IPS-11a (cell line): ENCODE measurements around the gene AGPS.
"Not testable (repeated sequence)": the region's sequence is repeated elsewhere in the genome, so short reads cannot be mapped to it uniquely, and the experiment has no call there.

ENCODE experiments used
- H3K4me3 ChIP-seq: one replicate; pipeline ENCODE4 v1.5.1; 2013; ENCODE audit warnings: low read depth, low read length, control low read depth

AGPS gene

DNA sequence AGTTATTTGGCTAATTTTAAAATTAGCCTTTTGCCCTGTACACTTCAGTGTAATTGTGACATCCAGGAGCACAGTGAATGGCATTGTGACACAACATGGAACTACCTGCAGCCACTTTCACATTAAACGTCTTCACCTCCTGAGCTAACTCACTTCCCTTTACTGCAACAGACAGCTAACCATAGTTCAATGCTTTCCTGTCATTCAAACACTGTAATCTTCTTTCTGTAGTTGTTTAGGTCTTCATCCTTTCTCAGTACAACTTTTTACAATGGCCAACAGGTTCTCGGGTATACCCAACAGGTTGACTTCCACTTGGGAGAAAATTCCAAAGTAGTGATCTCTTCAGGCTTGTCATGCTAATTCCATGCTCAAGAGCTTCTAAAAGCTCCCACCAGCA is 8.6 kb upstream of the AGPS start:
- H3K4me3 ChIP-seq: no peak overlapping the region

DNA sequence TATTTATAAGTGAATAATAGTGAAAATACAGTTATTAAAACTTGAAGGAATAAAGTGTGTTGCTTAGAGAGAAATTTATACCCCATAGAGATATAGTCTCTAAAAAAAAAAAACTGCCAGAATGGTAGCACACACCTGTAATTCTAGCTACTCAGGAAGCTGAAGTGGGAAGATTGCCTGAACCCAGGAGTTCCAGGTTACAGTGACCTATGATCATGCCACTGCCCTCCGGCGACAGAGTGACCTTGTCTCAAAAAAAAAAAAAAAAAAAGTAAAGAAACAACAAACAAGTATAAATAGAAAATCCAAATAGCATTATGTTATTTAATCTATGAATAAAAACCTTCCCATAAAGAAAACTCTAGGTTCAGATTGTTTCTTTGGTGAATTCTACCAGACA is 7.4 kb upstream of the AGPS start:
- H3K4me3 ChIP-seq: no peak overlapping the region

DNA sequence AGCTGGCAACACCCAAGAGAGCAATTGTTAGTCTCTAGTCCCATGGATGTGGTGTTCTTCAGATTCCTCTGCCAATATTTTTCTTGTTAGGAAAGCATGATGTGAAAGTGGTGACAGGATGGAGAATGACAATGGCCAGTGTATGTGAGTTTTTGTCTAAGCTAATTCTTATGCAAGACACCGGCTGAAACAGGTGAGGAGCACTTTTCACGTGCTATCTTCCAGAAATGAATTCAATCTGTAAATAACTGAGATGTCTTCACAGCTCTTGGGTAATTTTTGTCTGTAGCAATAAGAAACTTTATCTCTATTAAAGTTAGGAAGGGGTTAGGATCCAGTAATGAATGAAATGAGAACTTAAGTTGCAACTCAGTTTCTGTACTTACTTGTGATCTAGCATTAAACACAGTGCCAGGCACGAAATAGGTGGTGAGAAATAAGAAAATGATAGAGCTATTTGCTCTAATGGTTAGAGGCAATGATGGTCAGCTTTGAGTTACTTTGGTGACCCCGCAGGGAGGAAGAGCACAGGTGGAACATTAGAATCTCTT is 676 bp upstream of the AGPS start:
- H3K4me3 ChIP-seq: peak overlapping the region; percentile 98

DNA sequence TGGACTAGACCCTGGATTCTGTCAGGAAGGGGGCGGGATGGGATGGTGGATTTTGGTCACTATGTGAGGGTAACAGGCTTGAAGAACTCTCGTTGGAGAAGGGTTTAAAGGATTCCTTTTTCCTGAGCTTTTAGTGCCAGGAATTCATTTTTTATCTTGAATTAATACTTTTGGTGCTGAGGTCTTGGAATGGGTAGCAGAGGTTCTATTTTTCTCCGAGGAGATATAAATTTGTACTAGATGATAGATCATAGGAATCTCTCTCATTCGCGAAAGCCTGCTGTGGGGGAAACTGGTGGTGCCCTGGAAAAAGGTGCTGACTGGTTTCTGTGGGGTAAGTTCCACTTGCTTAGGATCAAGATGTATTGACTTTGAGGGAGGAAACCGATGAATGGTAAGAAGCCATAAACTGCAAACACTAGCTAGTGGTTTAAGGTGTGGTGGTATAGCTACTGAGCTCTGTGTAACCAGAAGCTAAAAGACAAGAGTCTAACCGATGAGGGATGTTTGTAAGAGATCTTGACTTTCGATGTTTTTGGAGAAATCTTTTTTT is 706 bp downstream of the AGPS start:
- peak overlapping the region; percentile 98 for H3K4me3 ChIP-seq

DNA sequence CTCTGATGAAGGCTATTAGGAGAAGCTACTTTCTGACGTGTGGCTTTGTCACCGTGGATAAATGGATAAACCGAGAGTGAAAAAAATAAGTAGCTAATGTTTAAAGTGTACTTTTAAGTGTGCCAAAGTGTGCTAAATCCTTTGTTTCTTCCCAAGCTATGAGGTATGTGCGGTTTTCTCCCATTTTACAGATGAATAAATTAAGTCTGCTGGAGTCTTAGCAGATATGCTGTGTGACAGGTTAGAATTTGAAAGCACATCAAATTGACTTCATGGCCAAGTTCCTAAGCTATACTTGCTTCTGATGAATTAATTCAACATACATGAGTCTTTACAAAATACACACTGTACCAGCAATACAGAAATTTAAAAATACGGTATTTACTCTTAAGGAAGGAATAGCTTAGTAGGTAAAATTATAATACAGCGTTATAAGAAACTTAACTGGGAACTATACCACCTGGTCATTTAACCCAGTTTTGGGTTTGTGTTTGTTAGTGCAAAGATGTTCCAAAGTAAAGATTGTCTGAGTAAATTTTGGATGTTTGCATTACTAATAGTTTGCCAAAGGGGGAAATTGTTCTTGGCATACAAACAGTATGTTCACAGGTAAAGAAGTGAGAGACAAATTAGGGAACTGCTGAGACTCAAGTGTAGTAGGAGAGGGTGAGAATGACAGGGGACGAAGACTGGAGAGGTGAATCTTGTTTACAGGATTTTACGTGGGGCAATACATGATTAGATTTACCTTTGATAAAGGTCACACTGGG is 1.4 kb downstream of the AGPS start:
- no peak overlapping the region for H3K4me3 ChIP-seq

DNA sequence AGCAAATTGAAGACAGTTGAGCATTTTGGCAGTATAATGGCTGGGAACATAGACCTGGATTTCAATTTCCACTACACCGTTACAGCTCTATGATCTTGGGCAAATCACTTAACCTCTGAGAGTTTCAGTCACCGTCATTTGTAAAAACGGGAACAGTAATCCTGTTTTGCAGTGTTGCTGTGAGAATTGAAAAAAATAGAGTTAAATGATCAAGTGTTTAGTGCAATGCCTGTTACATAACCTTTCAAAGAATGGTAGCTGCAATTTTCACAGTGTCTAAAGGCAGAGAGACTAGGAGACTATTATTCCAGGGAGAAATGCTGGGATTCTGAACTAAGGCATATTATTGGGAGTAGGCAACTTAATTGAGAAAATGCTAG is 2.0 kb downstream of the AGPS start:
- no peak overlapping the region for H3K4me3 ChIP-seq

DNA sequence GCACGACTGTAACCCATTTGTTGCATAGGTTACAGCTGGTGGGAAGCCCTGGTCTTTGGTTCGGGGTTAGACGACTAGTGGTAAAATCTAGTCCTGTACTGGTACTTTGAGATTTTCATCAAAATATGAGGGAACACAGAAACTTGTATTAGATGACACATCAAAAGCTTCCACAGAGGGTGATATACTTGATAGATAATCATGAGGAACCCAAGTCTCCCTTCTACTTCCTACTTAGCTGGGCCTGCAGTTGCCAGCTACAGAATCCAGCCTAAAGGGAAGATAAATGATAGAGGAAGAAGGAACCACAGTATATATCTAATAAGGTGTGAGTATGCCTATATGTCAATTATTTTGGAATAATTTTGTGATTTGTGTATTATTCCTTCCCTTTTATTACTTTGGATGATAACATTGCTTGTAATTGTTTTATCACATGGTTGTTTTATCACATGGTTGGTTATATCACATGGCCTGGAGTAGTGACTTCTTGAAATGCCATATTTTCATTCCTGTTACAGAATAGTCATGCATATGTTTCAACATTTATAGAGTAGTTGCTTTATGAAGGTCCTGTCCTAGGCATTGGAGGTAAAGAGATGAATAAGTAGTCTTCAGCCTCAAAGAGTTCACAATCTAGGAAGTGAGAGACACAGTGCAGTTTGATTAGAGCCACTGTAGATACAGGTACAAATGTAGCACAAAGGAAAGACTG is 2.9 kb downstream of the AGPS start:
- no peak overlapping the region for H3K4me3 ChIP-seq

DNA sequence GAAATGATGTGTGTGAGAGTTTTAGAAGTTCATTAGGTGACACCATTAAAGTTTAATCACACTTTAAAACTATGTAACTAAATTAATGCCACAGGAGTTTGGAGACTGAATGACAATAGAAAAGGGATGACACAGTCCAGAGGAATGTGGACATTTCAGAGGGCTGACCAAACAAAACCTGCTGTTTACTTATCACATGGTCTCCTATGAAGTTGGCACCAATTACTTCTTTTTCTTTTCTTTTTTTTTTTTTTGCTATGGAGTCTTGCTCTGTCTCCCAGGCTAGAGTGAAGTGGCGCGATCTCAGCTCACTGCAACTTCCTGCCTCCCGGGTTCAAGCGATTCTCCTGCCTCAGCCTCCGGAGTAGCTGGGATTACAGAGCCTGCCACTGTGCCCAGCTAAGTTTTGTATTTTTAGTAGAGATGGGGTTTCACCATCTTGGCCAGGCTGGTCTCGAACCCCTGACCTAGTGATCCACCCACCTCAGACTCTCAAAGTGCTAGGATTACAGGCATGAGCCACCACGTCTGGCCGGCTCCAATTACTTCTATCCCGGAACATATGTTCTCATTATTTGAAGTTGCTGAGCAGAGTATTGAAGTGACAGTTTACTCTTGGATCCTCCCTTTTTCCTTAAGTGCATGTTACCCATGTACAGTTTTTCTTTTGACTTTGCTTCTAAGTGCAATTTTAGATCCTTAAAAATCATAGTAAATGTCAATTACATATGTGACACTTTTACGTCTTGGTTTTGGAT is 4.3 kb downstream of the AGPS start:
- no peak overlapping the region for H3K4me3 ChIP-seq

DNA sequence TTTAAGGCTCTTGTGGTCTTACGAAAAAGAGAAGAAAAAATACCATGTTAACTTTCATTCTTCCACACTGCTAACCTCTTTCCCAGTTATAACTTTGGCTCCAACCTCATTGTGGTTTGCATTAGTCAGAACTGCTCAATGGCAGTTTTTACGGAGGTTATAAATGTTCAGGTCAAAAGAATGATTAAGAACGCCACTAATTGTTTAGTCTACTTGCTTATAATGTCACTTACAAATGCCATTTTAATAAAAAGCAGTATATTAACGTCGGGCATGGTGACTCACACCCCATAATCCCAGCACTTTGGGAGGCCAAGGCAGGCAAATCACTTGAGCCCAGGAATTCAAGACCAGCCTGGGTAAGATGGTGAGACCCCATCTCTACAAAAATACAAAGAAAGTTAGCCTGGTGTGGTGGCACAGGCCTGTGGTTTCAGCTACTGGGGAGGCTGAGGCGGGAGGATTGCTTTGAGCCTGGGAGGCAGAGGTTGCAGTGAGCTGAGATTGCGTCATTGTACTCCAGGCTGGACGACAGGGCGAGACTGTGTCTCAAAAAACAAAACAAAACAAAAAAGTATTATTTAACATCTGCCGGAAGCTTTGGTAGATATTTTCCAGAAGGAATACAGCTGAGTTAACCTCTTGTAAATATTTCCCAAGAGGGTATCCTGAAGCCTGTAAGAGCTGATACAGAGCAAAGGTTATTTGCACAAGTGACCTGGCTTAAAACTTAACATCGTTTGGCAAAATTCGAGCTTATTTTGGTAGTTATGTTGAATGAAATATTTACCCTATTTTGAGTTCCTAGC is 5.1 kb downstream of the AGPS start:
- H3K4me3 ChIP-seq: no peak overlapping the region

DNA sequence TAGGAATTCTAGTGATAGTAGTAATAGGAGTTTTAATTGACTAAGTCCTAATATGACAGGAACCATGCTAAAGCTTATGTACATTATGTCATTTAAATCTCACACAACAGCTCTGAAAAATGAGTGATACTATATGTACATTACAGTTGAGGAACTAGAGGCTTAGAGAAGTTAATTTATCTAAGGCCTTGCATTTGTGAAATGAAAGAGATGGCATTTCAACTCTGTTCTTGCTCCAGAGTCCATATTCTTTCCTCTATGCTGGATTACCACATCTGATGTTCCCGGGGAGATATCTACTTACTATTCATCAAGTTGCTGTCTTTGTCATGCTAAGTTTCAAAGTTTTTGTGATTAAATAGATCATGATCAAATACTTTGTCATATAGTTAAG is 5.7 kb downstream of the AGPS start:
- no peak overlapping the region for H3K4me3 ChIP-seq

DNA sequence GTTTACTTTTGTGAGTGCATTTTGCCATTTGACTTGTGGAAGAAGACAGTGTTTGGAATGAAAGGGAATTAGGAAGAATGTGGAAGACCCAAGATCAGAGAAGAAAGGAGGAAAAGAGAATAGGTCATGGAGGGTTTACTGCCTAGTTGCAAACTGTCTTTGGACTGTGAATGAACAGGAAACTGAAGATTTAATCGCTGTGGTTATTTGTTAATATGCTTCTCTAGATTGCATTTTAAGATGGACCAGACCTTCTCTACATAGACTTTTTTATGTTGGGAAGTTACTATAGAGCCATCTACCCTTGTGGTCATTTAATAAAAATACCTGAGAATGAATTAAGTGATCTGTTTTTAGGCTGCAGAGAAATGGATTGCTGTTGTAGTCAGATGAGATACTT is 6.2 kb downstream of the AGPS start:
- no peak overlapping the region for H3K4me3 ChIP-seq

DNA sequence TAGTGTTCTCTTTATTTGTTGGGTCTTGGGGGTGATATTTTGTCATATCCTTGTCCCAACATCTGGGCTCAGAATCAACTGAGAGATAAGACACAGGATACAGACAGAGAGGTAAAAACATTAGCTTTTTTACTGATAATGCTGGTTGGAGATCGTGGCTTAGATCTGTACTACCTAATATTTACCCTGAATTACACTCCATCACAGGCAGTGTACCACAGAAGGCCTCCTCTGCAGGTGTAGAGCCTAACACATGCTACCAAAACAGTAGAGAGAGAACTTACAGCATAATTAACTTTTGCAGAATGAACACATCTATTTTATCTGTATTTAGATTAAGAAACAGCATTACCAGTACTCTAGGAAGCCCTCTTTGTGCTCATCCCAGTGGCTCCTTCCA is 6.8 kb downstream of the AGPS start:
- H3K4me3 ChIP-seq: no peak overlapping the region

DNA sequence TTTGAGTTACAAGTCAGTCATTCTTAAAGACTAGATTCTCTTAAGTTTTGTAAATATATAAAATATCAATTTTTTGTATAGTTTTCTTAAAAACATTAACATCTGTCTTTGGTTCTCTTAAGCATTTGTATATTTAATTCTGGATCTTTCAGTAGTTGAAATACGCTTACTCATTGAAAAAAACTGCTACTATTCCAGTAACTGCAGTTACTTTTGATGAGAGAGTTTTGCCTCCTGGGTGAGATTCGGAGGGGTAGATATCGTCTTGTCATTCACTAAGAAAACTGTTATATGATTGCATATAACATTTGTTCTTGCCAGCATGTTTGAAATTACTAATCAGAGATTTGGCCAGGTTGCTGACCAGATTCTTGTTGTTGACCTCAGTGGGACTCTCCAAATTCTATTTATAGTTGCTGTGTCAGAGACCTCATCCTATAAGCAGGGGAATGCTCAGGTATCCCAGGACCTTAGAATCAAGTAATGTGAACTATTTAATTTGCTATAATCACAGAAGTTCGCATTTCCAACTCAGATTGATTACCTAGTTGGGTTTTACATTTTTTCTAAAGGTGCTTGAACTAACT is 7.9 kb downstream of the AGPS start:
- H3K4me3 ChIP-seq: no peak overlapping the region

DNA sequence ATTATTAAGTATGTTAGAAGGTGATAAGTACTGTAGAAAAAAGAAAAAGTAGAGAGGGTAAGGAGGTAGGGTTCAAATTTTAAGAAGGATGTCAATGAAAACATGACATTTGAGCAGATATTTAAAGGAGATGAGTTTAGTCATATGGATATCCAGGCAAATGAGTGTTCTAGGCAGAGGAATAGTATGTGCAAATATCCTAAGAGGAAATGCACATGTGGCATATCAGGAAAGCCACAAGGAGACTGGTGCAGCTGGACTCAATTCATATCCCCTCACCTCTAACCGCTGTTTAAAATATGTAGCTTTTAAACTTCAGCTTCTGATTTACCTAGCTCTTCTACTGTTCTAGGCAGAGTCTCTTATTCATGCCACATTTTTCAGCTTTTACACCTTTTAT is 9.5 kb downstream of the AGPS start:
- H3K4me3 ChIP-seq: no peak overlapping the region

DNA sequence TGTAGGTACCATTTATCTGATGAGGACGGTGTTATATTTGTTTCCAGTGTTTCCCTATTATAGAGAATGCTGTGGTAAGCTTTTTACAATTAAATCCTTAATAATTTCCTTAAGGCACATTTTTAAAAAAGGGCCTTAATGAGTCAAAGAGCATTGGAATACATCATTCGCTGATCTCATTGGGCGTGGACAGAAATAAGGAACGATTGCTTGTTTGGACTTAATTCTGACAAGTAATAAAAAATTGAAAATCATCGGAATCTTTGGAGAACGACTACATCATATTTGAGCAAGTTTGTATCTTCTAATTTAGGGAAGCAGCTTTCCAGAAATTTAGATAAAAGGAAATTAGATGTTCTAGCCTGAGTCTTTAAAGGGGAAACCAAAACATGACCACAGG is 11.3 kb downstream of the AGPS start:
- no peak overlapping the region for H3K4me3 ChIP-seq

DNA sequence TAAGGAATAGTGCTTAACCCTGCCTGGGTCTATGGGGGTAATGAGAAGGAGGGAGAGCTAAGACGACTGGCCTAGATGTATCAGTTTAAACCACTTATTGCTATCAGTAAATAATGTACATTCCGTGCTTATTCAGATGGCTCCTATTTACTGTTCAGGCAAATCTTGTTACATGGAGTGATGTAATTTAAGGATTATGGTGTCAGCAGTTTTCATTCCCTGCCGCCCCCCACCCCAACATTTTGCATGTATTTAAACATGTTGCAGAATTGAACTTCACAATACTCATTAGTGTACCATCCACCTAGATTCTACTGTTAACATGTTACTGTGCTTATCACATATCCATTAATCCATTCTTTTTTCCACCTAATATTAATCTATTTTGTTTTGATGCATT is 11.7 kb downstream of the AGPS start:
- H3K4me3 ChIP-seq: no peak overlapping the region

DNA sequence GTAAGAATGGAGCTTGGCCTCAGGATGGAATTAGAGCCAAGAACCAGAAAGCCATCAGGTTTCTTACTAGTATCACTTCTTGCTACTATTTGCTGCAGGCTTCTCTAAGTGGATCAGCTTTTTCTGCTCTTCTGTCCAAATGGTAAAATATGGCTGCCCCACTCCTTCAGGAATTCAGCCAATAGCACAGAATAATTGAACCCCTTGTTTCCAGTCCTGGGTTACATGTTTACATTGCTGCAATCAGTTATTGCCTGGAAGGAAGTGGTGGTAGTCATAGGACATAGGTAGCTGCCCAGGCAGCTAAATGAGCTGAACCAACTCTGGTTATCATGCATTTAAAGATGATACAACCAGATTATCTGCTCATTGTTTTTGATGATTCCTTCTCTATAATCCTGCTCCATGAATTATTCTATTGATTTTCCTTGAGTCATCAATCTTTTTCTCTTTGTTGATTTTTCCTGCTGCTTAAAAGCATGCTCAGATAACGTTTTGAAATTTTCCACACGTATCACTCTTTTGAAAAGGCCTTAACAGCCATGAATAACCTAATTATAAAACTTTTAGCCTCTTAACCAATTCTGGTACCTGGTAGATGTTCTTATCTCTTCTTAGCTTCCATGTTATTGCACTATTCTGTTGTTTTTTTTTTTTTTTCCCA is 12.6 kb downstream of the AGPS start:
- no peak overlapping the region for H3K4me3 ChIP-seq

DNA sequence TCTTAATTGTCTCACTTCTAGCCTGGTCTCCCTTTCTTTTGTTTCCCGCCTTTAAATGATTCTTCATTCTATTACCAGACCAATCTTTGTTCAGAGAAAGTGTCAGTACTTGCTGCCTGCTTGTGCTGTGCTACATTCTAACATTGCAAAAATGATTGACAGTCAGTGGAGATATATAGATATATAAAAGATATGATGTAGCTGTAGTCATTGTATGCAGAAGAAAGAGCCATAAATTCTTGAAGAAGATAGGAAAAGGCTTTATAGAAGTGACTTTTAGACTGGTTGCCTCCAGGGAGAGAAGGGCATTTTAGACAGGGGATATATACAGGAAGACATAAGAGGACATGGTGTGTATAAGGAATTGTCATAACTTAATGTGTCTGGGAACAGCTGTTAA is 13.6 kb downstream of the AGPS start:
- no peak overlapping the region for H3K4me3 ChIP-seq

DNA sequence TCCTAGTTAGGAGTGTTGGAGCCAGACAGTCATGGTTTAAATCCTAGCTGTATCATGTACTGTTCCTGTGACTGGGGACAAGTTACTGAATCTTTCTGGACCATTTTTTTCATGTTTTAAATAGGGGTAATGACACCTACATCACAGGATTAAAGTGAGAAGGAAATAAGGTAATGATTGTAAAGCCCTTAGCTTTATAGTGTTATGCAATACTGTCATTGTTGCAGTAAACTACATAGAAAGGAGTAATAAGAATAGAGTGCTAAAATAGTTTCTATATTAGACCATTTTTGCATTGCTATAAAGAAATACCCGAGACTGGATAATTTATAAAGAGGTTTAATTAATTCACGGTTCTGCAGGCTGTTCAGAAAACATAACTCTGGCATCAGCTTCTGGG is 14.5 kb downstream of the AGPS start:
- no peak overlapping the region for H3K4me3 ChIP-seq

DNA sequence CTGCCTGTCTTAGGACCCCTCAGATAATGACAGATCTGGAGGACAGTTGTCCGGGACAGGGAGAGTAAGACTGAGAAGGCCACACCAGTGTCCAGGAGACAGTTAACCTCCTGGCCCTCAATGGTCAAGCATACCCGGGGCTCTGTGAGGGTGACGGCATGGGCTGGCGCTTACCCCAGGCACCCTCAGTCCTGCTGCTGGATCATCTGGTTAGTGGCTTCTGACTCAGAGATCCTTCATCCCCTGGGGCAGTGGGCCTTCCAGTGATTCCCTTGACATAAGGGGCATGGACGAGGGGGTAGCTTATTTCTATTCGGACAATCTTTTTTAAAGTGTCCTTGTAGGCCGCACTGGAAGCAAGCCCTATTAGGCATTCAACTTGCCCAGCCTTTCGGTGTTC is 18.1 kb downstream of the AGPS start:
- H3K4me3 ChIP-seq: not testable (repeated sequence)
